ENCODE data around the gene RASAL2. TPM values are rescaled to one million over a fixed set of nuclear protein-coding genes. Genes with fewer than 3 reads are reported as not detected.

The RASAL2 gene
- total and polyA plus RNA-seq, 2 of the 13 experiments (the other 11 are each of a cell fraction or from before 2014, with no cell fraction given): 5.4 to 5.9 TPM

- TF ChIP-seq ZBTB43 (CRISPR knock-in tag; conservative IDR thresholded peaks at IDR 0.05): no peak
- TF ChIP-seq HNF4G (IDR thresholded peaks at IDR 0.05; ENCODE audit: borderline replicate concordance, low read depth, low read length): peak; percentile 81
- TF ChIP-seq HNF4G (CRISPR knock-in tag; IDR thresholded peaks at IDR 0.05; ENCODE audit: borderline replicate concordance, low read depth): no peak; the same call in 1 of the 2 replicates
- TF ChIP-seq ZNF101 (CRISPR knock-in tag; IDR thresholded peaks at IDR 0.05; ENCODE audit: borderline replicate concordance, low read depth): no peak
- peak; percentile 73 for TF ChIP-seq CTCF (CRISPR knock-in tag; IDR thresholded peaks at IDR 0.05)
- no peak for TF ChIP-seq PRDM4 (CRISPR knock-in tag; IDR thresholded peaks at IDR 0.05; ENCODE audit: borderline replicate concordance)
- TF ChIP-seq GATAD2A (CRISPR knock-in tag; IDR thresholded peaks at IDR 0.05): peak; percentile 26; the same call in 1 of the 2 replicates
- peak; percentile 48; the same call in 1 of the 2 replicates for TF ChIP-seq ZNF331 (CRISPR knock-in tag; IDR thresholded peaks at IDR 0.05)
- no peak for TF ChIP-seq IKZF1 (IDR thresholded peaks at IDR 0.05)
- TF ChIP-seq CBX5 (CRISPR knock-in tag; IDR thresholded peaks at IDR 0.05; ENCODE audit: borderline replicate concordance): no peak
- peak; percentile 27; the same call in 1 of the 2 replicates for TF ChIP-seq IRF2 (CRISPR knock-in tag; IDR thresholded peaks at IDR 0.05)
- TF ChIP-seq BRF2 (CRISPR knock-in tag; IDR thresholded peaks at IDR 0.05): no peak
- TF ChIP-seq NCOR1 (IDR thresholded peaks at IDR 0.05; ENCODE audit: borderline replicate concordance, low read length): peak; percentile 48; the same call in 1 of the 2 replicates
- peak; percentile 35; the same call in 1 of the 2 replicates for TF ChIP-seq KDM6A (CRISPR knock-in tag; IDR thresholded peaks at IDR 0.05; ENCODE audit: low read depth)
- no peak for TF ChIP-seq FOXM1 (CRISPR knock-in tag; IDR thresholded peaks at IDR 0.05)
- TF ChIP-seq SPEN (CRISPR knock-in tag; IDR thresholded peaks at IDR 0.05; ENCODE audit: low read depth): no peak
- TF ChIP-seq FOXP4 (CRISPR knock-in tag; IDR thresholded peaks at IDR 0.05): peak; percentile 61; the same call in 1 of the 2 replicates
Measured at GRCh38 chr1:178529364-178530036, 435.6 kb downstream of the RASAL2 start (continued).

Data from HepG2 (cell line).